UCSD-AML1 (cell line): ENCODE measurements around the gene ZNF580.

Experiments used
- DNase-seq: peaks from one replicate; lab custom pipeline; 2025; ENCODE audit not compliant: unreplicated experiment; lab: John Stamatoyannopoulos, UW

ZNF580 gene

GRCh38 chr19:55644191-55644833 is 3.5 kb downstream of the ZNF580 start:
- DNase-seq, result no peak

GRCh38 chr19:55644842-55645511 is 4.2 kb downstream of the ZNF580 start:
- no peak for DNase-seq

- DNase-seq, result no peak
These were observed 4.7 kb downstream of the ZNF580 start for GRCh38 chr19:55645512-55645881.

GRCh38 chr19:55646889-55647731 is 6.3 kb downstream of the ZNF580 start:
- DNase-seq, result no peak

GRCh38 chr19:55647732-55648584 is 7.2 kb downstream of the ZNF580 start, which contains the start of gene CCDC106:
Gene CCDC106, plus strand, starts transcription at chr19:55648212. Its CDS starts 835 bp downstream, at chr19:55649047.
- peak; percentile 86 for DNase-seq

GRCh38 chr19:55648585-55649267 is 7.9 kb downstream of the ZNF580 start:
- DNase-seq, result no peak

- no peak for DNase-seq
These were observed 8.7 kb downstream of the ZNF580 start for GRCh38 chr19:55649268-55650125.

GRCh38 chr19:55650126-55650557 is 9.3 kb downstream of the ZNF580 start:
- no peak for DNase-seq

GRCh38 chr19:55650602-55651230 is 9.9 kb downstream of the ZNF580 start:
- DNase-seq, result no peak

- no peak for DNase-seq
These were observed 10.4 kb downstream of the ZNF580 start for GRCh38 chr19:55651236-55651635.

GRCh38 chr19:55652311-55653128 is 11.7 kb downstream of the ZNF580 start:
- no peak for DNase-seq

GRCh38 chr19:55653651-55654322 is 13.0 kb downstream of the ZNF580 start:
- peak; percentile 99 for DNase-seq

GRCh38 chr19:55654323-55654867 is 13.6 kb downstream of the ZNF580 start:
- peak; percentile 99 for DNase-seq

GRCh38 chr19:55654868-55655647 is 14.3 kb downstream of the ZNF580 start, which contains the start of gene U2AF2:
Gene U2AF2, plus strand, starts transcription at chr19:55655035. Its CDS starts 70 bp downstream, at chr19:55655105.
- DNase-seq, result peak; percentile 98

- DNase-seq, result no peak
These were observed 14.8 kb downstream of the ZNF580 start for GRCh38 chr19:55655648-55656040.

GRCh38 chr19:55656552-55656951 is 15.8 kb downstream of the ZNF580 start:
- DNase-seq, result no peak
